HAP-1 (cell line): ENCODE measurements around the gene PDHB.

ENCODE experiments used
- DNase-seq, 2 experiments: peaks; one replicate each; pipeline ENCODE4 v3.0.0-alpha.2; 2016 to 2020; ENCODE audit warnings: low spot score in 2 of 2
- H3K27me3 ChIP-seq: fragments of 250-450 bp; sonication (Bioruptor Pico); 2 replicates; pipeline ENCODE4 v1.5.1; 2020; ENCODE audit warnings: low read depth, mild to moderate bottlenecking, moderate library complexity
- H3K36me3 ChIP-seq: fragments of 250-450 bp; sonication (Bioruptor Pico); replicated peaks from 2 replicates; pipeline ENCODE4 v1.5.1; 2020; ENCODE audit warnings: mild to moderate bottlenecking
- H3K4me1 ChIP-seq: fragments of 250-450 bp; sonication (Bioruptor Pico); 2 replicates; pipeline ENCODE4 v1.5.1; 2020; ENCODE audit warnings: mild to moderate bottlenecking
- H3K4me3 ChIP-seq: fragments of 250-450 bp; sonication (Bioruptor Pico); 2 replicates; pipeline ENCODE4 v1.5.1; 2020; ENCODE audit warnings: mild to moderate bottlenecking, moderate library complexity
- H3K9me3 ChIP-seq: fragments of 250-450 bp; sonication (Bioruptor Pico); 2 replicates; pipeline ENCODE4 v1.5.1; 2020; ENCODE audit warnings: mild to moderate bottlenecking, moderate library complexity
- in situ Hi-C: fragments of 300-500 bp; cut with MboI; formaldehyde crosslinking; loops from 3 replicates; pipeline ENCODE4 v1.14.3; 2020; ENCODE audit warnings: low sequenced_read_pairs, inconsistent platforms, mixed read lengths

Gene PDHB

DNA sequence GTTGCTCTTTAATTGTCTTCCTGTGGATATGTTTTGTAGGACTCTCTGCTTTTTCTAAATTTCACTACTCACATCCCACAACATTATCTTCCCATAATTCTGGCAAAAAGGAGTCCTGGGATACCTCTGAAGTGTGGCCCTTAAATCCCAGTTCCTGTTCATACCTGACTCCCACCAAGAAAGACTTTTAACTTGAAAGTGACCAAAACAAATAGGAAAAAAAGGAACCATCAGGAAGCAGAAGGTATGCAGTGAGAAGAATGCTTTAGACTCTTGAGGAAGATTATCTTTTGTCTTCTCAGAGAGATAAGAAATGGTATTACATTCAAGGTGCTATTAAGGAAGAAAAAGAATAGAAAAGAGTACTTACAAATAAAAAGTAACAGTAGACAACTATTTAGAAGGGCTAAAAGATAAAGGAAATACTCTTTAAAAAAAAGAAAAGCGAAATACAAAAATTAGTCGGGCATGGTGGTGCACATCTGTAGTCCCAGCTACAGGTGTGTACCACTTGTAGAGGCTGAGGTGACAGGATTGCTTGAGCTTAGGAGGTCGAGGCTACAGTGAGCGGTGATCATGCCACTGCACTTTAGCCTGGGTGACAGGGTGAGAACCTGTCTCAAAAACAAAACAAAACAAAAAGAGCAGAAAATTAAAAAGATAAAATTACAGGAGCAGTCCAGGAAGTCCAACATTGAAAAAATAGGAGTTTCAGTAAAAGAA, 54.1 kb downstream of the PDHB start:
- Histone ChIP-seq H3K27me3 (no peaks in the 10 kb centered on the region), H3K4me3 (no peak overlapping the region), H3K9me3 (no peaks in the 10 kb centered on the region), H3K4me1 (peaks cover 16% of the 10 kb centered on the region), H3K36me3 (no peaks in the 10 kb centered on the region)
- no peak for DNase-seq
- in situ Hi-C loops = no loop called here

- Histone ChIP-seq H3K4me1 (peaks cover 16% of the 10 kb centered on the region), H3K9me3 (no peaks in the 10 kb centered on the region), H3K27me3 (no peaks in the 10 kb centered on the region), H3K4me3 (no peak overlapping the region), H3K36me3 (no peaks in the 10 kb centered on the region)
- in situ Hi-C loops = no loop called here
- DNase-seq = no peak
Observed at GRCh38 chr3:58377750-58378149, 55.9 kb downstream of the PDHB start.
